K562 (cell line): ENCODE data around the gene COX6B2. TPM values are rescaled to one million over a fixed set of nuclear protein-coding genes. Genes with fewer than 3 reads are reported as not detected.

ENCODE experiments used
- E2F8 ChIP-seq: fragments of 450-650 bp; IDR thresholded peaks from 2 replicates; pipeline ENCODE4 v1.7.1; 2018; ENCODE audit warnings: mild to moderate bottlenecking, low read depth; ENCODE audit not compliant: partially characterized antibody
- HDAC1 ChIP-seq, 2 experiments: fragments of 450-650 bp; IDR thresholded peaks; 2 replicates each; pipeline ENCODE4 v1.6.1; 2016 to 2017; ENCODE audit warnings: inconsistent platforms in 1 of 2, mild to moderate bottlenecking in 1 of 2, moderate library complexity in 1 of 2
- NKRF ChIP-seq: fragments of 450-650 bp; IDR thresholded peaks from 2 replicates; pipeline ENCODE4 v1.6.1; 2016; ENCODE audit warnings: borderline replicate concordance
- NR2C2 ChIP-seq, 2 experiments: fragments of 200-800 bp in 1 of 2; sonication (Bioruptor generic) in 1 of 2; sonication (generic) in 1 of 2; formaldehyde crosslinking in 1 of 2; IDR thresholded peaks; 2 replicates each; pipeline versions ENCODE4 v1.6.1 to v1.8.0; 2016 to 2022; ENCODE audit warnings: mild to moderate bottlenecking in 1 of 2, missing compliant biosample characterization in 1 of 2, missing genetic modification characterization in 1 of 2, missing genetic modification reagents in 1 of 2
- POLR2AphosphoS5 ChIP-seq: IDR thresholded peaks from 2 replicates; pipeline ENCODE4 v1.6.1; 2011; ENCODE audit warnings: mild to moderate bottlenecking, low read depth, low read length, moderate library complexity; ENCODE audit not compliant: control insufficient read depth, insufficient read depth
- RBBP5 ChIP-seq: fragments of 200-600 bp; sonication (generic); IDR thresholded peaks from 2 replicates; pipeline ENCODE4 v1.6.1; 2012; ENCODE audit warnings: borderline replicate concordance, mild to moderate bottlenecking, low read length, control low read depth, inconsistent platforms; ENCODE audit not compliant: insufficient read depth, poor library complexity, severe bottlenecking
- ZNF695 ChIP-seq: fragments of 450-650 bp; formaldehyde crosslinking; IDR thresholded peaks from 2 replicates; pipeline ENCODE4 v1.4.0; 2020; ENCODE audit warnings: mild to moderate bottlenecking, moderate library complexity
- polyA plus RNA-seq, 8 experiments: library from polyadenylated mRNA; depleted of rRNA in 4 of 8; stranded (reverse) in 5 of 8; unstranded in 3 of 8; fragments of >200 nt; fragmentation: Nextera tagmentation in 2 of 8; fragmentation: Illumina TruSeq in 1 of 8; extraction: Ambion mirVana in 2 of 8; extraction: Trizol in 1 of 8; gene quantifications; 2 replicates each; pipeline versions ENCODE4 v1.2.1 to v1.2.3, GENCODE V29; 2011 to 2014; ENCODE audit warnings: inconsistent platforms in 1 of 8, missing spikeins in 1 of 8
- total RNA-seq, 7 experiments: library from RNA; depleted of rRNA in 6 of 7; stranded (reverse); fragments of >200 nt in 6 of 7; fragmentation: Illumina TruSeq in 2 of 7; extraction: Trizol in 2 of 7; gene quantifications; 2 replicates each; pipeline versions ENCODE4 v1.2.1 to v1.2.3, GENCODE V29; 2011 to 2021; ENCODE audit warnings: low replicate concordance in 1 of 7
- TF ChIP-seq, protein P1 (sequence below), 2 experiments: fragments of 450-650 bp; IDR thresholded peaks; 2 replicates each; pipeline ENCODE4 v1.6.1; 2016; ENCODE audit warnings: mild to moderate bottlenecking in 2 of 2, borderline replicate concordance in 1 of 2, low read depth in 1 of 2, moderate library complexity in 1 of 2
- TF ChIP-seq, protein P2 (sequence below): fragments of 450-650 bp; IDR thresholded peaks from 2 replicates; pipeline ENCODE4 v1.6.1; 2016
- TF ChIP-seq, protein P3 (sequence below): sonication (generic); formaldehyde crosslinking; IDR thresholded peaks from 2 replicates; pipeline ENCODE4 v1.8.0; 2022; ENCODE audit warnings: mild to moderate bottlenecking, low read depth, missing genetic modification reagents

Gene COX6B2
- total and polyA plus RNA-seq, 9 of the 15 experiments (the other 6 are each of a cell fraction or from before 2014, with no cell fraction given): 0.40 to 2.5 (median 0.83) TPM

DNA sequence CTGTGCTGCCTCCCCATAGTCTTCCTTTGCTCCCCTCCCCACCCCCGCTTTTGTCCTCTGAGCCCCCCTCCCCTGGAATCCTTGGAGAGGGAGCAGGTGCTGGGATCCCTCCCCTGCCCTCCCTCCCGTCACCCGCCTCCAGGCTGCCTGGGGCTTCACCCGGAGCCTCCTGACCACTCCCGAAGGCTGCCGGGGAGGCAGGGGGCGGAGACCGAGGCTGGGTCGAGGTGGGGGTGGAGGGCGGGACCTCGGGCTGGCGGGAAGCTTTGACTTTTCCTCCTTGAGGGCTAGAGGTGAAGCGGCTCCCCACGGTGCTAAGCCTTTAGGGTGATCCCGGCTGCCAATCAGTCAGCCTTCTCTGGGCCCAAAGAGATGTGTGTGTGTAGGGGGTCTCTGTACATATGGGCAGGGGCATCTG is 13.3 kb downstream of the COX6B2 start (continued):
- TF ChIP-seq, protein P1, sequence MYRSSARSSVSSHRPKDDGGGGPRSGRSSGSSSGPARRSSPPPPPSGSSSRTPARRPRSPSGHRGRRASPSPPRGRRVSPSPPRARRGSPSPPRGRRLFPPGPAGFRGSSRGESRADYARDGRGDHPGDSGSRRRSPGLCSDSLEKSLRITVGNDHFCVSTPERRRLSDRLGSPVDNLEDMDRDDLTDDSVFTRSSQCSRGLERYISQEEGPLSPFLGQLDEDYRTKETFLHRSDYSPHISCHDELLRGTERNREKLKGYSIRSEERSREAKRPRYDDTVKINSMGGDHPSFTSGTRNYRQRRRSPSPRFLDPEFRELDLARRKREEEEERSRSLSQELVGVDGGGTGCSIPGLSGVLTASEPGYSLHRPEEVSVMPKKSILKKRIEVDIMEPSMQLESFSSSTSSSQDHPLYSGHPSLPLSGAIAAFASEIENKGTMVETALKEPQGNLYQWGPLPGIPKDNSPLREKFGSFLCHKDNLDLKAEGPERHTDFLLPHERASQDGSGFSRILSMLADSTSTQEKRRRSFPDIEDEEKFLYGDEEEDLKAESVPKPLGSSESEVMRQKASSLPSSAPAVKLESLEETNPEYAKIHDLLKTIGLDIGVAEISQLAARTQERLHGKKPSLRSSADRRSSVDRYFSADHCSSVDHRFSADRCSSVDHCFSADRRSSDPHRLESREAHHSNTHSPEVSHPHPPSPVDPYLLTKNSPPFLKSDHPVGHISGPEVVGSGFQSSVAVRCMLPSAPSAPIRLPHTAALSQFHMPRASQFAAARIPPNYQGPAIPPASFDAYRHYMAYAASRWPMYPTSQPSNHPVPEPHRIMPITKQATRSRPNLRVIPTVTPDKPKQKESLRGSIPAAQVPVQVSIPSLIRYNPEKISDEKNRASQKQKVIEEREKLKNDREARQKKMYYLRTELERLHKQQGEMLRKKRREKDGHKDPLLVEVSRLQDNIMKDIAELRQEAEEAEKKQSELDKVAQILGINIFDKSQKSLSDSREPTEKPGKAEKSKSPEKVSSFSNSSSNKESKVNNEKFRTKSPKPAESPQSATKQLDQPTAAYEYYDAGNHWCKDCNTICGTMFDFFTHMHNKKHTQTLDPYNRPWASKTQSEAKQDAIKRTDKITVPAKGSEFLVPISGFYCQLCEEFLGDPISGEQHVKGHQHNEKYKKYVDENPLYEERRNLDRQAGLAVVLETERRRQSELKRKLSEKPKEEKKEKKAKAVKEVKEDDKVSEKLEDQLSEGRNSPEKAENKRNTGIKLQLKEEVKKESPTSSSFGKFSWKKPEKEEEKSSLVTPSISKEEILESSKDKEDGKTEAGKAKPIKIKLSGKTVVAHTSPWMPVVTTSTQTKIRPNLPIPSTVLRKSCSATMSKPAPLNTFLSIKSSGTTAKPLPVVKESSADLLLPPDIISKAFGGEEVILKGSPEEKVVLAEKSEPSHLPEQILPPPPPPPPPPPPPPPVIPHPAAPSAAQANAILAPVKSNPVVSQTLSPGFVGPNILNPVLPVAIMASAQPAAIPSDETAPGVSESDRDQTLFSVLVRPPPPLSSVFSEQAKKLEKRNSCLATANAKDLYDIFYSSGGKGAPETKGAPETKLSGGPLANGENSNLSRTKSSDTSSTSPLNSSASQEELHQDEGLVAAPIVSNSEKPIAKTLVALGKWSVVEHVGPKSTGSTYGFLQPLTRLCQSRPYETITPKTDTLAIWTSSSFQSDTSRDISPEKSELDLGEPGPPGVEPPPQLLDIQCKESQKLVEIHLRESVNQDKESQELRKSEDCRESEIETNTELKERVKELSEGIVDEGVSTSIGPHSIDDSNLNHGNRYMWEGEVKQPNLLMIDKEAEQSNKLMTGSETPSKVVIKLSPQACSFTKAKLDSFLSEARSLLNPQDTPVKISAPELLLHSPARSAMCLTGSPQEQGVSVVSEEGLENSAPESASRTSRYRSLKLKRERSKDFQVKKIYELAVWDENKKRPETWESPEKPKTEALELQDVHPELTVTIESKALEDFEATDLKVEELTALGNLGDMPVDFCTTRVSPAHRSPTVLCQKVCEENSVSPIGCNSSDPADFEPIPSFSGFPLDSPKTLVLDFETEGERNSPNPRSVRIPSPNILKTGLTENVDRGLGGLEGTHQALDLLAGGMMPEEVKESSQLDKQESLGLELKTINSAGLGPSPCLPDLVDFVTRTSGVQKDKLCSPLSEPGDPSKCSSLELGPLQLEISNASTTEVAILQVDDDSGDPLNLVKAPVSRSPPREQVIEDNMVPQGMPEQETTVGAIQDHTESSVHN (IDR thresholded peaks at IDR 0.05; ENCODE audit: borderline replicate concordance in 1 of 2, low read depth in 1 of 2): no peak
- TF ChIP-seq RBBP5 (peak; percentile 28), POLR2AphosphoS5 (peak; percentile 49; the same call in 1 of the 2 replicates), HDAC1 (IDR thresholded peaks at IDR 0.05) (0 out of 4 replicates have a peak, but pooled peaks of 1 of the 2 experiments have one; percentile 40), NKRF (0 out of 2 replicates have a peak, but pooled peaks have one; percentile 31), ZNF695 (CRISPR knock-in tag) (no peak), NR2C2 (CRISPR knock-in tag; IDR thresholded peaks at IDR 0.05) (no peak), NR2C2 (tag; IDR thresholded peaks at IDR 0.05) (peak; percentile 48; the same call in 1 of the 2 replicates), E2F8 (peak; percentile 67)
- TF ChIP-seq, protein P2, sequence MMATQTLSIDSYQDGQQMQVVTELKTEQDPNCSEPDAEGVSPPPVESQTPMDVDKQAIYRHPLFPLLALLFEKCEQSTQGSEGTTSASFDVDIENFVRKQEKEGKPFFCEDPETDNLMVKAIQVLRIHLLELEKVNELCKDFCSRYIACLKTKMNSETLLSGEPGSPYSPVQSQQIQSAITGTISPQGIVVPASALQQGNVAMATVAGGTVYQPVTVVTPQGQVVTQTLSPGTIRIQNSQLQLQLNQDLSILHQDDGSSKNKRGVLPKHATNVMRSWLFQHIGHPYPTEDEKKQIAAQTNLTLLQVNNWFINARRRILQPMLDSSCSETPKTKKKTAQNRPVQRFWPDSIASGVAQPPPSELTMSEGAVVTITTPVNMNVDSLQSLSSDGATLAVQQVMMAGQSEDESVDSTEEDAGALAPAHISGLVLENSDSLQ: peak; percentile 70
- TF ChIP-seq, protein P3, sequence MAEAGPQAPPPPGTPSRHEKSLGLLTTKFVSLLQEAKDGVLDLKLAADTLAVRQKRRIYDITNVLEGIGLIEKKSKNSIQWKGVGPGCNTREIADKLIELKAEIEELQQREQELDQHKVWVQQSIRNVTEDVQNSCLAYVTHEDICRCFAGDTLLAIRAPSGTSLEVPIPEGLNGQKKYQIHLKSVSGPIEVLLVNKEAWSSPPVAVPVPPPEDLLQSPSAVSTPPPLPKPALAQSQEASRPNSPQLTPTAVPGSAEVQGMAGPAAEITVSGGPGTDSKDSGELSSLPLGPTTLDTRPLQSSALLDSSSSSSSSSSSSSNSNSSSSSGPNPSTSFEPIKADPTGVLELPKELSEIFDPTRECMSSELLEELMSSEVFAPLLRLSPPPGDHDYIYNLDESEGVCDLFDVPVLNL (CRISPR knock-in tag): peak; percentile 82
